HuH-7.5 (cell line): ENCODE results near the gene ZNF764.
"Not testable (repeated sequence)": the region's sequence is repeated elsewhere in the genome, so short reads cannot be mapped to it uniquely, and the experiment has no call there.

Experiments used
- DNase-seq: peaks from one replicate; pipeline ENCODE4 v3.0.0; 2011; ENCODE audit warnings: low spot score

The ZNF764 gene

GRCh38 chr16:30557957-30558788 lies at the start of gene ZNF764:
Gene ZNF764 (minus strand): TSS chr16:30558374. CDS start chr16:30558182, 192 bp downstream.
- peak; percentile 95 for DNase-seq

GRCh38 chr16:30606004-30606403 lies 47.8 kb upstream of the ZNF764 start:
- no peak for DNase-seq

GRCh38 chr16:30605158-30605557 lies 47.0 kb upstream of the ZNF764 start:
- no peak for DNase-seq

- DNase-seq = no peak
Measured at GRCh38 chr16:30604316-30604947, 46.3 kb upstream of the ZNF764 start.

GRCh38 chr16:30603945-30604315 lies 45.8 kb upstream of the ZNF764 start:
- DNase-seq = no peak

GRCh38 chr16:30602616-30603277 lies 44.6 kb upstream of the ZNF764 start:
- no peak for DNase-seq

GRCh38 chr16:30601966-30602365 lies 43.8 kb upstream of the ZNF764 start:
- DNase-seq = no peak

- DNase-seq = no peak
Measured at GRCh38 chr16:30600929-30601328, 42.8 kb upstream of the ZNF764 start.

- DNase-seq = no peak
Measured at GRCh38 chr16:30600215-30600614, 42.0 kb upstream of the ZNF764 start.

- DNase-seq = no peak
Measured at GRCh38 chr16:30592871-30593270, 34.7 kb upstream of the ZNF764 start.

- DNase-seq = not testable (repeated sequence)
Measured at GRCh38 chr16:30590869-30591268, 32.7 kb upstream of the ZNF764 start.

- not testable (repeated sequence) for DNase-seq
Measured at GRCh38 chr16:30589582-30589981, 31.4 kb upstream of the ZNF764 start.

GRCh38 chr16:30588651-30589050 lies 30.5 kb upstream of the ZNF764 start:
- DNase-seq = no peak

GRCh38 chr16:30585400-30586191 lies 27.4 kb upstream of the ZNF764 start, which contains the start of gene ZNF785:
Gene ZNF785 (minus strand): TSS chr16:30585697. CDS start chr16:30585611, 86 bp downstream.
- peak; percentile 41 for DNase-seq

GRCh38 chr16:30585022-30585399 lies 26.8 kb upstream of the ZNF764 start:
- no peak for DNase-seq

- DNase-seq = no peak
Measured at GRCh38 chr16:30582611-30583340, 24.6 kb upstream of the ZNF764 start.

GRCh38 chr16:30581457-30581856 lies 23.3 kb upstream of the ZNF764 start:
- DNase-seq = no peak

GRCh38 chr16:30574678-30575077 lies 16.5 kb upstream of the ZNF764 start:
- DNase-seq = no peak

- DNase-seq = peak; percentile 92
Measured at GRCh38 chr16:30571445-30572322, 13.5 kb upstream of the ZNF764 start, which contains the start of gene ZNF688. Gene ZNF688 (minus strand): TSS chr16:30571714. CDS start chr16:30571629, 85 bp downstream.
